Calu3 (cell line): ENCODE data around the gene BFAR. TPM values are rescaled to one million over a fixed set of nuclear protein-coding genes. Genes with fewer than 3 reads are reported as not detected.

Experiments
- Bru-seq: library from RNA; stranded (reverse); fragments of 400-500 nt; gene quantifications from one replicate; lab custom pipeline; 2021; lab: Mats Ljungman, UMichigan
- BruChase-seq, 2 experiments: library from RNA; stranded (reverse); fragments of 400-500 nt; gene quantifications; one replicate each; lab custom pipeline; 2021; lab: Mats Ljungman, UMichigan
- BruUV-seq: library from RNA; stranded (reverse); fragments of 400-500 nt; replicated peaks from 2 replicates; lab custom pipeline; 2021; lab: Mats Ljungman, UMichigan
- CTCF ChIA-PET: fragments of 300-600 bp; sonication (Branson Sonifier 250); formaldehyde crosslinking; loops from one replicate; lab custom pipeline; 2022; ENCODE audit warnings: antibody characterized with exemption; lab: Charles Lee
- DNase-seq: peaks from one replicate; pipeline ENCODE4 v3.0.0; 2022
- H3K27ac Mint-ChIP-seq: one replicate; pipeline ENCODE4 v1.8.0; 2022; ENCODE audit warnings: mixed read lengths; ENCODE audit not compliant: unreplicated experiment
- H3K27me3 Mint-ChIP-seq: one replicate; pipeline ENCODE4 v1.8.0; 2022; ENCODE audit warnings: mixed read lengths; ENCODE audit not compliant: unreplicated experiment
- H3K36me3 Mint-ChIP-seq: one replicate; pipeline ENCODE4 v1.8.0; 2022; ENCODE audit warnings: mild to moderate bottlenecking, moderate library complexity, mixed read lengths; ENCODE audit not compliant: insufficient read depth, unreplicated experiment
- H3K4me1 Mint-ChIP-seq: one replicate; pipeline ENCODE4 v1.8.0; 2022; ENCODE audit warnings: mild to moderate bottlenecking, low read depth, mixed read lengths; ENCODE audit not compliant: unreplicated experiment
- H3K4me3 Mint-ChIP-seq: one replicate; pipeline ENCODE4 v1.8.0; 2022; ENCODE audit warnings: mild to moderate bottlenecking, low read depth, moderate library complexity, mixed read lengths; ENCODE audit not compliant: unreplicated experiment
- H3K9me3 Mint-ChIP-seq: one replicate; pipeline ENCODE4 v1.8.0; 2022; ENCODE audit warnings: low read depth, mixed read lengths; ENCODE audit not compliant: unreplicated experiment
- intact Hi-C: fragments of 100-400 bp; cut with micrococcal nuclease; formaldehyde crosslinking; loops from one replicate; pipeline ENCODE4 v1.10.0; 2022; ENCODE audit not compliant: unreplicated experiment
- long read RNA-seq: library from polyadenylated mRNA; stranded (forward); transcript quantifications from one replicate; pipeline ENCODE4 v2.0.0, GENCODE V29; 2022
- total RNA-seq: library from RNA; stranded (reverse); gene quantifications from 2 replicates; pipeline ENCODE4 v1.2.3, GENCODE V29; 2022
- TF ChIP-seq, protein P1 (sequence below): fragments of 200-600 bp; IDR thresholded peaks from one replicate; pipeline ENCODE4 v1.8.0; 2022; ENCODE audit warnings: antibody characterized with exemption; ENCODE audit not compliant: unreplicated experiment

Gene BFAR, protein sequence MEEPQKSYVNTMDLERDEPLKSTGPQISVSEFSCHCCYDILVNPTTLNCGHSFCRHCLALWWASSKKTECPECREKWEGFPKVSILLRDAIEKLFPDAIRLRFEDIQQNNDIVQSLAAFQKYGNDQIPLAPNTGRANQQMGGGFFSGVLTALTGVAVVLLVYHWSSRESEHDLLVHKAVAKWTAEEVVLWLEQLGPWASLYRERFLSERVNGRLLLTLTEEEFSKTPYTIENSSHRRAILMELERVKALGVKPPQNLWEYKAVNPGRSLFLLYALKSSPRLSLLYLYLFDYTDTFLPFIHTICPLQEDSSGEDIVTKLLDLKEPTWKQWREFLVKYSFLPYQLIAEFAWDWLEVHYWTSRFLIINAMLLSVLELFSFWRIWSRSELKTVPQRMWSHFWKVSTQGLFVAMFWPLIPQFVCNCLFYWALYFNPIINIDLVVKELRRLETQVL
- total RNA-seq (83.8 and 97.9 TPM in 2 replicates), Bru-seq, nascent RNA (percentile 90 among the genes with signal in this experiment), BruChase-seq, experiment 1, labeled RNA remaining after a 6-hour chase (percentile 87 among the genes with signal in this experiment), BruChase-seq, experiment 2, labeled RNA remaining after a 2-hour chase (percentile 89 among the genes with signal in this experiment)
- long read RNA-seq, transcript BFAR-203 (4 exons, 1,414 nt): minor isoform, 10 of 67 reads
- long read RNA-seq, transcript BFAR-201 (8 exons, 3,039 nt): major isoform, 36 of 67 reads
- long read RNA-seq, partial matches to known transcripts: 9 of 67 reads
- long read RNA-seq, other reads (novel, unspliced or antisense): 10 of 67 reads

DNA sequence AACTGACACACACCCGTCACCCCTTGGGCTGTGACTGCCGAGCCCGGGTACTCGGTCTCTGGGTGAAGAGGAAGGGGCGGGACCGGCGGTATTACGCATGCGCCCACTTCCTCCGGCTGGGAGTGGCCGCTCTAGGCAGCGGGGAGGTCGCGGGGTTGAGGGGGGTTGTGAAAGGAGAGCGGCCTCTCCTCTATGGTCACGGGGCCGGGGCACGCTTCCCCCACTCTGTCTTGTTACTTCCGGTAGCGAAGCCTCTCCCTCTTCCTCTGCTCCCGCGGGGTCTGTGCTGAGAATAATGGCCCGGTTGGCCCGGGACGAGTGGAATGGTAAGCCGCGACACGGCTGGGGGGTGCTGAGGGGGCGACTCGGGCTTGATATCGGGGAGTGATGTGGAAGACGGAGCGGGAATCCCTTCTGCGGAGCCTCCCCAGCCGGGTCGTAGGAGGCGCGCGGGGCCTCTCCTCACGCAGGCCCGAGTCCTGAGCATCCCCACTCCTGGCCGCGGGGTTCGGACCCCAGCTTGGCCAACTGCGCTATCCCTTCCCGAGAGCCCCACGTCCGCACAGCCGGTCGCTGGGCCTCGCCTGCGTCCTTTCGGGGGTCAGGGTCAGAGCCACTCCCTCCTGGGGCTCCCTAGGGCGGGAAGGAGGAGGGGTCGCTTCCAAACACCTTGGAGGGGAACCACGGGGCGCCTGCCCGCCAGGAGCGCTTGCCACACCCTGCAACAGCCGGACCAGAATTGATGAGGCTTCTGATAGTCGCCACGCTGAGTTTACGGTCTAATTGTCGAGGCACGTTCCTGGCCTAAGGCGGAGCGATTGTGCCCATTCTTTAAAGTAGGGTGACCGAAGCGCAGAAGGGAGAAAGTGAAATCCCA is at the start of gene BFAR:
BFAR (plus strand) TSS at position 259 of the 877 bp plus-strand sequence. CDS start 11,396 bp downstream, outside the sequence.
- Mint-ChIP-seq H3K9me3 (peaks cover 3% of the 10 kb centered on the region), H3K4me1 (peaks cover 56% of the 10 kb centered on the region), H3K27ac (peak within 1 kb of the TSS; percentile 98), H3K27me3 (no peaks in the 10 kb centered on the region), H3K4me3 (peak within 1 kb of the TSS; percentile 98), H3K36me3 (peaks cover 71% of the 10 kb centered on the region)
- TF ChIP-seq, protein P1, sequence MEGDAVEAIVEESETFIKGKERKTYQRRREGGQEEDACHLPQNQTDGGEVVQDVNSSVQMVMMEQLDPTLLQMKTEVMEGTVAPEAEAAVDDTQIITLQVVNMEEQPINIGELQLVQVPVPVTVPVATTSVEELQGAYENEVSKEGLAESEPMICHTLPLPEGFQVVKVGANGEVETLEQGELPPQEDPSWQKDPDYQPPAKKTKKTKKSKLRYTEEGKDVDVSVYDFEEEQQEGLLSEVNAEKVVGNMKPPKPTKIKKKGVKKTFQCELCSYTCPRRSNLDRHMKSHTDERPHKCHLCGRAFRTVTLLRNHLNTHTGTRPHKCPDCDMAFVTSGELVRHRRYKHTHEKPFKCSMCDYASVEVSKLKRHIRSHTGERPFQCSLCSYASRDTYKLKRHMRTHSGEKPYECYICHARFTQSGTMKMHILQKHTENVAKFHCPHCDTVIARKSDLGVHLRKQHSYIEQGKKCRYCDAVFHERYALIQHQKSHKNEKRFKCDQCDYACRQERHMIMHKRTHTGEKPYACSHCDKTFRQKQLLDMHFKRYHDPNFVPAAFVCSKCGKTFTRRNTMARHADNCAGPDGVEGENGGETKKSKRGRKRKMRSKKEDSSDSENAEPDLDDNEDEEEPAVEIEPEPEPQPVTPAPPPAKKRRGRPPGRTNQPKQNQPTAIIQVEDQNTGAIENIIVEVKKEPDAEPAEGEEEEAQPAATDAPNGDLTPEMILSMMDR: no peak
- no TSS peak for BruUV-seq
- intact Hi-C loops: no loop called here
- peak; percentile 99 for DNase-seq
- CTCF ChIA-PET: interaction anchor here (0.6 kb wide), 1 partner anchor 412 kb away, joined by 7 read pairs; no protein-coding TSS in a partner anchor

DNA sequence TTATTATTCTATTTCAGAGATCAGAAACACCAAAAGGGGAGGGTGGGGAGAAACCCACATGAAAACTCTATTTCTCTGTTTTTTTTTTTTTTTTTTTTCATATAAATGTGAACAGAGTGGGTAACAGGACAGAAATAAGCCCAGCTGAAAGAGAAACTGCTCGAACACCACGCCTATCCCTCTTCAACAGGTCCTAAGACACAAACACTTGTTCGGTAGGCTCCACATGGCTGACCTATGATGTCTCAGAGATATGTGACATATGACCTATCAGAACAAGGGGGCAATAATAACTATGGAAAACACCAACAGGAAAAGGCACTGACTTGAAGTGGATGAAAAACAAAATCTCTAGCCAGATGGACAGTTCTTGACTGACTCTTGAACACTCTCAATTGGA is 47.5 kb upstream of the BFAR start:
- no peaks in the 10 kb centered on the region for H3K27me3 Mint-ChIP-seq
- no peaks in the 10 kb centered on the region for H3K9me3 Mint-ChIP-seq
- no peak for DNase-seq
- TF ChIP-seq, protein P1: no peak
- no peak overlapping the region for H3K4me3 Mint-ChIP-seq
- BruUV-seq: no TSS peak
- CTCF ChIA-PET: interaction anchor here (0.7 to 1.2 kb wide), 2 partner anchors 10 to 13 kb away, joined by 3 to 6 read pairs; no protein-coding TSS in a partner anchor
- intact Hi-C loops: no loop called here
- peaks cover 25% of the 10 kb centered on the region for H3K36me3 Mint-ChIP-seq
- H3K27ac Mint-ChIP-seq: no peak overlapping the region
- H3K4me1 Mint-ChIP-seq: no peaks in the 10 kb centered on the region

DNA sequence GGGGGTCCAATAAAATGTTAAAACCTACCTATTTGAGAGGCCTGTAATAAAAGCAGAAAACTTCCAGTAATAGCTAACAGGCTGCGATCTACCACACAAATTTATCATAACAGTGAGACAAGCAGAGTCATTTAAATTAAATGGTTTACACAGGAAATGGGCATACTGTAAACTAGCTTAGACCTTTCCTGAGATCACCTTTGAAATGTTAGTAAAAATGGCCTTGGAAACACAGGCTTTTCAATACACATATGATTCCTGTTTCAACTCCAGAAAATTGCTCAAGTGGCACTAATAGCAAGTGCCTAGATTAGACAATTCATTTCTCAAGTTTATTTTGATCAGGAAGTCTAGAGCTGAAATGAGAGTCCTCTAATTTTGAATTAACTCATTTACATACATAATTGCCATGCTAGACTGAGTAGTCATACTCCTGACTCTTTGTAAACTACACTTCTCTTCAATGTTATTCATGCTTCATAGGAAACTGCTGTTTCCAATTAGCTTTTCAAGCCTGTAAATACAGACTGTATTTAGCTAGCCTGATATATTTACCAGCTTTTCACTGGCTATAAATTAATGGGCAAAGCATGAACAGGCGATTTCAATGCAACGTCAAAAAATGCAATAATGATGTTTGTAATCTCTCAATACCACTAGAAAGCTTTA is 46.0 kb upstream of the BFAR start:
- no peaks in the 10 kb centered on the region for H3K27me3 Mint-ChIP-seq
- TF ChIP-seq, protein P1: no peak
- CTCF ChIA-PET: interaction anchor here (0.6 to 1.2 kb wide), 2 partner anchors 14 to 20 kb away, joined by 3 to 4 read pairs; no protein-coding TSS in a partner anchor
- H3K4me3 Mint-ChIP-seq: no peak overlapping the region
- no peak for DNase-seq
- H3K27ac Mint-ChIP-seq: no peak overlapping the region
- no TSS peak for BruUV-seq
- peaks cover 25% of the 10 kb centered on the region for H3K36me3 Mint-ChIP-seq
- intact Hi-C loops: no loop called here
- H3K9me3 Mint-ChIP-seq: no peaks in the 10 kb centered on the region
- no peaks in the 10 kb centered on the region for H3K4me1 Mint-ChIP-seq
